Brain microvascular endothelial cell (primary cell): Measurements from ENCODE around the gene FHDC1.

Experiments
- DNase-seq: peaks from one replicate; pipeline ENCODE4 v3.0.0-alpha.2; 2020
- H3K27ac ChIP-seq: fragments of 250-450 bp; sonication (Bioruptor Pico); 2 replicates; pipeline ENCODE4 v1.5.1; 2020; ENCODE audit warnings: mild to moderate bottlenecking, moderate library complexity
- H3K27me3 ChIP-seq: fragments of 250-450 bp; sonication (Bioruptor Pico); replicated peaks from 2 replicates; pipeline ENCODE4 v1.5.1; 2020; ENCODE audit warnings: mild to moderate bottlenecking
- H3K36me3 ChIP-seq: fragments of 250-450 bp; sonication (Bioruptor Pico); replicated peaks from 2 replicates; pipeline ENCODE4 v1.5.1; 2020; ENCODE audit warnings: mild to moderate bottlenecking
- H3K4me3 ChIP-seq: 2 replicates; pipeline ENCODE4 v1.5.1; 2011; ENCODE audit warnings: low read depth, mild to moderate bottlenecking, control low read depth, low read length, moderate library complexity
- in situ Hi-C: cut with HindIII; loops from 2 replicates; pipeline ENCODE4 v1.10.0; 2017; ENCODE audit warnings: low sequenced_read_pairs, low pct_ligation_motif_present
- TF ChIP-seq, protein P1 (sequence below): IDR thresholded peaks from 2 replicates; pipeline ENCODE4 v1.5.1; 2011; ENCODE audit warnings: low read depth, mild to moderate bottlenecking, moderate library complexity, low read length, control low read depth, inconsistent platforms; ENCODE audit errors: missing control alignments

FHDC1 gene

DNA sequence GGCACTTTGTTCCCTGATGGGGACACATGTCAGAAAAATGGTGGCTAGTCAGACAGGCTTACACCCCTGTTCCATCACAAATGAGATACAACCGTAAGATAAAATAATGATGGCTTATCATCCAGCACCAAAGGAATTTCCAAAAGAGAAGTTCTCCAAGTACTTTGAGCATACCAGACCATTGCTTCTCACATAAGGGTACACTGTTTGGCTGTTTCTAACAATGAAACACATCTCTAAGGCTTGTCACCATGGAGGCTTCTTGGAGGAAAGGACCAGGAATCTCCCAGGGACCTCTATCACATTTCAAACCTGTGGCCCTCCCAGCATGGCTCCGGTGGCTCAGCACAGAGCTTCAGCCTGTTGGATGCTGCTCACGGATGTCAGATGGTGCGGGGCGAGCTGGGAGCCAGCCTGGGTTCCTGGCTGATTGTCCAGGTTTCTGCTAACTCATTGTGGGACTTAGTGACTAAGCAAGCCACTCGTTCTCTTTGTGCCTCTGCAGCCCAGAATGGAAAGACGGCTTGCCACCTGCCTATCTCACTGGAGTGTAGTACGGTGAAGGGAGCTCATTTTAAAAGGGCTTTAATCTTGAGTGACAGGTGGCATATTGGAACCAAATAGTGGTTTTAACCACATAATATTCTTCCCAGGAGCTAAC lies 54.5 kb downstream of the FHDC1 start:
- in situ Hi-C loops: no loop called here
- H3K36me3 ChIP-seq: no peaks in the 10 kb centered on the region
- H3K4me3 ChIP-seq: no peak overlapping the region
- H3K27me3 ChIP-seq: no peaks in the 10 kb centered on the region
- TF ChIP-seq, protein P1, sequence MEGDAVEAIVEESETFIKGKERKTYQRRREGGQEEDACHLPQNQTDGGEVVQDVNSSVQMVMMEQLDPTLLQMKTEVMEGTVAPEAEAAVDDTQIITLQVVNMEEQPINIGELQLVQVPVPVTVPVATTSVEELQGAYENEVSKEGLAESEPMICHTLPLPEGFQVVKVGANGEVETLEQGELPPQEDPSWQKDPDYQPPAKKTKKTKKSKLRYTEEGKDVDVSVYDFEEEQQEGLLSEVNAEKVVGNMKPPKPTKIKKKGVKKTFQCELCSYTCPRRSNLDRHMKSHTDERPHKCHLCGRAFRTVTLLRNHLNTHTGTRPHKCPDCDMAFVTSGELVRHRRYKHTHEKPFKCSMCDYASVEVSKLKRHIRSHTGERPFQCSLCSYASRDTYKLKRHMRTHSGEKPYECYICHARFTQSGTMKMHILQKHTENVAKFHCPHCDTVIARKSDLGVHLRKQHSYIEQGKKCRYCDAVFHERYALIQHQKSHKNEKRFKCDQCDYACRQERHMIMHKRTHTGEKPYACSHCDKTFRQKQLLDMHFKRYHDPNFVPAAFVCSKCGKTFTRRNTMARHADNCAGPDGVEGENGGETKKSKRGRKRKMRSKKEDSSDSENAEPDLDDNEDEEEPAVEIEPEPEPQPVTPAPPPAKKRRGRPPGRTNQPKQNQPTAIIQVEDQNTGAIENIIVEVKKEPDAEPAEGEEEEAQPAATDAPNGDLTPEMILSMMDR: no peak
- H3K27ac ChIP-seq: no peak overlapping the region
- no peak for DNase-seq

DNA sequence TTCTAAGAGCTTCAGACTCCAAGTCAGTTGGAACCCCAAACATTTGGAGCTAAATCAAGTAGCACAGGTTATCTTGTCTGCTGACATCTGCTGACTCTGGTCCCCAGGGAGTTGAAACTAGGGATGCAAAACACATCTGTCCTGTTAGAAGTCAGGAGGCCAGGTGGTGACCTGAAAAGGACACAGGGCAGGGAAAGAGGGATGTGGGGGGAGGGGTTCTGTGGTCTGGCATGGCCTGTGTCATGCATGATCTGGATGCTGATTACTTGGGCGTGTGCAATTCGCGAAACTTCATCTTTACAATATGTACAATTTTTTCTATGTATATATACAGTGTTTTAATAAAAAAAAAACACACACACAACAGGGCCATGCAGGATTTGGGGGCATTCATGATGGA lies 55.3 kb downstream of the FHDC1 start:
- Histone ChIP-seq H3K36me3 (no peaks in the 10 kb centered on the region), H3K27me3 (no peaks in the 10 kb centered on the region), H3K4me3 (no peak overlapping the region), H3K27ac (no peak overlapping the region)
- in situ Hi-C loops: no loop called here
- TF ChIP-seq, protein P1: no peak
- no peak for DNase-seq

DNA sequence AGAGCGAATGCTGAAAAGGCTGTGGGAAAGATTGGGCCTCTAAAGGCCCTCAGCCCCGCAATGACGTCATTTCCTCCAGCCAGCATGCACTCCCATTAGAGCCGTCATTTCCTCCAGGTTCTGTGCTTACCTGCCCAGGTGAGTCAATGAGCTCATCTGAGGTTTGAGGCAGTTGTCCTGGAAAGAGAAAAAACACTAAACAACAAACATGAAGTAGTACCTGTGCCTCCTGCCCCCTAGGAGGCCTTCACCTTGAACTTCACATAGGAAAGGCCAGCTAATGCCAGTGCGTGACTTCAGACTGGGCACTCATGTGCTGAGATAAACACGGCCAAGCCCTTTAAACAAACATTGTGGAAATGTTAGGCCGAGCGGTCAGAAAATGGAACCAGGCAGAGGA lies 55.9 kb downstream of the FHDC1 start:
- Histone ChIP-seq H3K4me3 (no peak overlapping the region), H3K27me3 (no peaks in the 10 kb centered on the region), H3K36me3 (no peaks in the 10 kb centered on the region), H3K27ac (no peak overlapping the region)
- TF ChIP-seq, protein P1: no peak
- no peak for DNase-seq
- in situ Hi-C loops: no loop called here

- in situ Hi-C loops: no loop called here
- no peak for DNase-seq
- H3K4me3 ChIP-seq: no peak overlapping the region
- no peaks in the 10 kb centered on the region for H3K36me3 ChIP-seq
- TF ChIP-seq, protein P1: no peak
- H3K27ac ChIP-seq: no peak overlapping the region
- no peaks in the 10 kb centered on the region for H3K27me3 ChIP-seq
Observed at GRCh38 chr4:152992466-152992865, 56.3 kb downstream of the FHDC1 start.

DNA sequence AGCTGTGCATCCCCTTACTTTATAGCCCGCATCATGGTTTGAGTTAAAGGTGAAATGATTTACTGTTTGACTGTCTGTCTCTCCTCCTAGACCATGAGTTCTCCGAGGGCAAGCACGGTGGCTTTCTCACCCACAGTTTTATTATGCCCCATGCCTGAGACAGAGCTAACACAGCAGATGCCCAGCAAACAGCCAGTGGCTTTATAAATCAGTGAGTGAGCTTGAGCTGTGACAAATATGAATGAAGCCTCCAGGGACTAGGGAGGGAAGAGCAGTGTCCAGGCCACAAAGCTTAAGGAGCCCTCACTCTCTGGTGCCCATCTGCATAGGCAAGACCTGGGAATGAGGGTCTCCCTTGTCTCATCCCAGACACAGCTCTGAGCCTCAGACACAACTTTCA lies 57.9 kb downstream of the FHDC1 start:
- in situ Hi-C loops: no loop called here
- Histone ChIP-seq H3K4me3 (no peak overlapping the region), H3K27me3 (no peaks in the 10 kb centered on the region), H3K27ac (no peak overlapping the region), H3K36me3 (no peaks in the 10 kb centered on the region)
- no peak for DNase-seq
- TF ChIP-seq, protein P1: no peak

- no peaks in the 10 kb centered on the region for H3K36me3 ChIP-seq
- H3K27me3 ChIP-seq: no peaks in the 10 kb centered on the region
- in situ Hi-C loops: no loop called here
- no peak for DNase-seq
- no peak overlapping the region for H3K27ac ChIP-seq
- TF ChIP-seq, protein P1: no peak
- no peak overlapping the region for H3K4me3 ChIP-seq
Observed at GRCh38 chr4:152996111-152996571, 60.0 kb downstream of the FHDC1 start.
